ENCODE measurements around the gene ATL2.

Gene ATL2

GRCh38 chr2:38255211-38255610, 121.9 kb downstream of the ATL2 start:
- no peaks in the 10 kb centered on the region for H3K9me3 ChIP-seq (ENCODE audit: control insufficient read depth, insufficient read depth, low read length)

GRCh38 chr2:38254796-38255195, 122.3 kb downstream of the ATL2 start:
- Histone ChIP-seq H3K9me3 (ENCODE audit: control insufficient read depth, insufficient read depth, low read length) (no peaks in the 10 kb centered on the region), H3K27me3 (ENCODE audit: control insufficient read depth, insufficient read depth, low read length) (no peaks in the 10 kb centered on the region), H3K36me3 (ENCODE audit: control insufficient read depth, insufficient read depth, low read length) (no peaks in the 10 kb centered on the region), H3K4me1 (ENCODE audit: control insufficient read depth, insufficient read depth, low read length) (no peaks in the 10 kb centered on the region), H3K4me3 (ENCODE audit: low read depth, low read length) (no peak overlapping the region), H3K9ac (ENCODE audit: low read depth, low read length) (no peak overlapping the region)

More at GRCh38 chr2:38255211-38255610, 121.9 kb downstream of the ATL2 start:
- H3K27me3 ChIP-seq (ENCODE audit: control insufficient read depth, insufficient read depth, low read length), result no peaks in the 10 kb centered on the region
- H3K36me3 ChIP-seq (ENCODE audit: control insufficient read depth, insufficient read depth, low read length), result no peaks in the 10 kb centered on the region
- H3K4me1 ChIP-seq (ENCODE audit: control insufficient read depth, insufficient read depth, low read length), result no peaks in the 10 kb centered on the region
- no peak overlapping the region for H3K4me3 ChIP-seq (ENCODE audit: low read depth, low read length)
- H3K9ac ChIP-seq (ENCODE audit: low read depth, low read length), result no peak overlapping the region

- H3K36me3 ChIP-seq (ENCODE audit: control insufficient read depth, insufficient read depth, low read length), result no peaks in the 10 kb centered on the region
- no peak overlapping the region for H3K4me3 ChIP-seq (ENCODE audit: low read depth, low read length)
- no peaks in the 10 kb centered on the region for H3K9me3 ChIP-seq (ENCODE audit: control insufficient read depth, insufficient read depth, low read length)
- no peaks in the 10 kb centered on the region for H3K4me1 ChIP-seq (ENCODE audit: control insufficient read depth, insufficient read depth, low read length)
- no peak overlapping the region for H3K9ac ChIP-seq (ENCODE audit: low read depth, low read length)
- H3K27me3 ChIP-seq (ENCODE audit: control insufficient read depth, insufficient read depth, low read length), result no peaks in the 10 kb centered on the region
Observed at GRCh38 chr2:38251940-38252339, 125.1 kb downstream of the ATL2 start.

GRCh38 chr2:38248707-38249106, 128.4 kb downstream of the ATL2 start:
- Histone ChIP-seq H3K4me1 (ENCODE audit: control insufficient read depth, insufficient read depth, low read length) (no peaks in the 10 kb centered on the region), H3K9ac (ENCODE audit: low read depth, low read length) (no peak overlapping the region), H3K4me3 (ENCODE audit: low read depth, low read length) (no peak overlapping the region), H3K9me3 (ENCODE audit: control insufficient read depth, insufficient read depth, low read length) (no peaks in the 10 kb centered on the region), H3K27me3 (ENCODE audit: control insufficient read depth, insufficient read depth, low read length) (no peaks in the 10 kb centered on the region), H3K36me3 (ENCODE audit: control insufficient read depth, insufficient read depth, low read length) (no peaks in the 10 kb centered on the region)

- H3K36me3 ChIP-seq (ENCODE audit: control insufficient read depth, insufficient read depth, low read length), result no peaks in the 10 kb centered on the region
- H3K4me1 ChIP-seq (ENCODE audit: control insufficient read depth, insufficient read depth, low read length), result no peaks in the 10 kb centered on the region
- H3K9ac ChIP-seq (ENCODE audit: low read depth, low read length), result no peak overlapping the region
- no peaks in the 10 kb centered on the region for H3K9me3 ChIP-seq (ENCODE audit: control insufficient read depth, insufficient read depth, low read length)
- no peak overlapping the region for H3K4me3 ChIP-seq (ENCODE audit: low read depth, low read length)
- no peaks in the 10 kb centered on the region for H3K27me3 ChIP-seq (ENCODE audit: control insufficient read depth, insufficient read depth, low read length)
Observed at GRCh38 chr2:38248255-38248654, 128.8 kb downstream of the ATL2 start.

- no peaks in the 10 kb centered on the region for H3K9me3 ChIP-seq (ENCODE audit: control insufficient read depth, insufficient read depth, low read length)
- no peaks in the 10 kb centered on the region for H3K27me3 ChIP-seq (ENCODE audit: control insufficient read depth, insufficient read depth, low read length)
- no peak overlapping the region for H3K9ac ChIP-seq (ENCODE audit: low read depth, low read length)
- no peaks in the 10 kb centered on the region for H3K4me1 ChIP-seq (ENCODE audit: control insufficient read depth, insufficient read depth, low read length)
- H3K36me3 ChIP-seq (ENCODE audit: control insufficient read depth, insufficient read depth, low read length), result no peaks in the 10 kb centered on the region
- H3K4me3 ChIP-seq (ENCODE audit: low read depth, low read length), result no peak overlapping the region
Observed at GRCh38 chr2:38246105-38246504, 131.0 kb downstream of the ATL2 start.

GRCh38 chr2:38245114-38245641, 131.9 kb downstream of the ATL2 start:
- H3K36me3 ChIP-seq (ENCODE audit: control insufficient read depth, insufficient read depth, low read length), result no peaks in the 10 kb centered on the region
- H3K4me1 ChIP-seq (ENCODE audit: control insufficient read depth, insufficient read depth, low read length), result no peaks in the 10 kb centered on the region
- H3K9ac ChIP-seq (ENCODE audit: low read depth, low read length), result no peak overlapping the region
- H3K9me3 ChIP-seq (ENCODE audit: control insufficient read depth, insufficient read depth, low read length), result no peaks in the 10 kb centered on the region
- H3K4me3 ChIP-seq (ENCODE audit: low read depth, low read length), result no peak overlapping the region
- H3K27me3 ChIP-seq (ENCODE audit: control insufficient read depth, insufficient read depth, low read length), result no peaks in the 10 kb centered on the region

GRCh38 chr2:38244301-38244700, 132.8 kb downstream of the ATL2 start:
- H3K9me3 ChIP-seq (ENCODE audit: control insufficient read depth, insufficient read depth, low read length), result no peaks in the 10 kb centered on the region
- H3K4me1 ChIP-seq (ENCODE audit: control insufficient read depth, insufficient read depth, low read length), result no peaks in the 10 kb centered on the region
- no peaks in the 10 kb centered on the region for H3K36me3 ChIP-seq (ENCODE audit: control insufficient read depth, insufficient read depth, low read length)
- H3K4me3 ChIP-seq (ENCODE audit: low read depth, low read length), result no peak overlapping the region
- no peak overlapping the region for H3K9ac ChIP-seq (ENCODE audit: low read depth, low read length)
- H3K27me3 ChIP-seq (ENCODE audit: control insufficient read depth, insufficient read depth, low read length), result no peaks in the 10 kb centered on the region

Measured in iPS-15b (cell line).